Kidney capillary endothelial cell (primary cell): ENCODE results near the gene FUT7.
"Not testable (repeated sequence)": the region's sequence is repeated elsewhere in the genome, so short reads cannot be mapped to it uniquely, and the experiment has no call there.

Source experiments
- DNase-seq: peaks from one replicate; pipeline ENCODE4 v3.0.0-alpha.2; 2018; ENCODE audit warnings: low spot score

The FUT7 gene

DNA sequence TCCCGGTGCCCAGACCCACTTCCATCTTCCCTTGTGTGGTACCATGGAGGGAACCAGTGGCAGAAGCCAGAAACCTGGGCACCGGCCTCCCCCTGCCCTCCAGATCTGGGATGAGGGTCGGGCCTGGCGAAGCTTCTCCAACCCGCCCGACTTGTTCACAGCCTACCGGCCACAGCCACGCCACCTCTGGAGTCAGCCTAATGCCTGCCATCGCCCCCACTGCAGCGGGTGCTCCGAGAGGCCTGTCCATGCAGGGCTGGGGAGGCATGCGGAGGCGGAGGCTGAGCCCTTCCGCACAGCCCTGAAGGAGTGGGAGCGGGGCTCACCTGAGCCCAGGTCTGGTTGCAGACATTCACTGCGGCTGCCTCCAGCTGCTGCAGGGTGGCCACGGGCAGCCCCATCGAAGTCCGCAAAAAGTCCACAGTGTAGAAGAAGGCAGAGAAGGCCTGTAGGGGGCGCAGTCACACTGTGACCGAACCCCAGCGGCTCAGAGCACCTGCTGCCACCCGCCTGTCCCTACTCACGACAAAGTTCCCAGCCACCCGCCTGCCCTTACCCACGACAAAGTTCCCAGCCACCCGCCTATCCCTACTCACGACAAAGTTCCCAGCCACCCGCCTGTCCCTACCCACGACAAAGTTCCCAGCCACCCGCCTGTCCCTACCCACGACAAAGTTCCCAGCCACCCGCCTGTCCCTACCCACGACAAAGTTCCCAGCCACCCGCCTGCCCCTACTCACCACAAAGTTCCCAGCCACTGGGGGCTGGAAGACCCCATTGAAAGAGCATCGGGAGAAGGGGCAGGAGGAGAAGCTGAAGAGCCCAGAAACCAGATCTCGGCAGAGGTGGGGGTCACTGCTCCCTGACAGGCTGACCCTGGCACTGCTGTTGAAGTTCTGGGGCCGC lies 17.9 kb upstream of the FUT7 start:
- DNase-seq = no peak

DNA sequence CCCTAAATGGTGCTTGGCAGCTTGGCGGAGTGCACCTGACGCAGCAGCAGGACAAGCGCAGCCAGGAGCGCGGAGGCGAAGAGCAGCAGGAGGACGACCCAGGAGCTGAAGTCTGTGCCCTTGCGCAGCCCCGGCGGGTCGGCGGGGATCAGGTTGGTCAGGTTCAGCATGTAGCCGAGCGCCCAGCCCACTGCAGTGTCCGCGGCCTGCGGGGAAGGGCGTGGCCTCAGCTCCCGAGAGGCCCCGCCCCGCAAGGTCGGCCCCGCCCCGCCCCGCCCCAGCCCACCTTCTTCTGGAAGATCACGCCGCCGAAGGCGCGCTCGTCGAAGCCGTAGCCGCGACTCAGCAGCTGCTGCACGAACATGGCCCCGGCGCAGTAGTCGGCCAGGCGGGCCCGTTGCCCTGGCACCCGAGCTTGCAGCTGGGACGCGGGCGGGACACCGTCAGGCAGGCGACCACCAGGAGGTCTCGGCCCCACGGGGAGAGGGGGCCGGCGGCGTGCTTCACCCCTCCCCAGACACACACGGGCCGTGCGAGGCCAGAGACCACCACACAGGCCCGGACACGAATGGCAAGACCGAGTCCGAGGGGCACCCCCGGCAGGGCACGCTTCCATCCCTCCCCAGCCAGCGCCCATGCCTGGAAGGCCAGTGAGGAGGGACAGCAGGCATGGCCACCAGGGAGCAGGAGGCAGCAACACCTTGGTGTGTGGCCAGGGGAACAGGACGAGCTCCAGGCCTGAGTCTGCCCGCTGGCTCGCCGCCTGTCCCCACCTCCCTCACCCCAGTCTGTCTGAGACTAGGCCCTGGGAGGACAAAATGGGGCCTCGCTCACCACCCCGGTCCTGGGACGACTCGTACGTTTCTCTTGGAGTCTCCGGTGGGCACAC lies 17.0 kb upstream of the FUT7 start:
- DNase-seq = no peak

DNA sequence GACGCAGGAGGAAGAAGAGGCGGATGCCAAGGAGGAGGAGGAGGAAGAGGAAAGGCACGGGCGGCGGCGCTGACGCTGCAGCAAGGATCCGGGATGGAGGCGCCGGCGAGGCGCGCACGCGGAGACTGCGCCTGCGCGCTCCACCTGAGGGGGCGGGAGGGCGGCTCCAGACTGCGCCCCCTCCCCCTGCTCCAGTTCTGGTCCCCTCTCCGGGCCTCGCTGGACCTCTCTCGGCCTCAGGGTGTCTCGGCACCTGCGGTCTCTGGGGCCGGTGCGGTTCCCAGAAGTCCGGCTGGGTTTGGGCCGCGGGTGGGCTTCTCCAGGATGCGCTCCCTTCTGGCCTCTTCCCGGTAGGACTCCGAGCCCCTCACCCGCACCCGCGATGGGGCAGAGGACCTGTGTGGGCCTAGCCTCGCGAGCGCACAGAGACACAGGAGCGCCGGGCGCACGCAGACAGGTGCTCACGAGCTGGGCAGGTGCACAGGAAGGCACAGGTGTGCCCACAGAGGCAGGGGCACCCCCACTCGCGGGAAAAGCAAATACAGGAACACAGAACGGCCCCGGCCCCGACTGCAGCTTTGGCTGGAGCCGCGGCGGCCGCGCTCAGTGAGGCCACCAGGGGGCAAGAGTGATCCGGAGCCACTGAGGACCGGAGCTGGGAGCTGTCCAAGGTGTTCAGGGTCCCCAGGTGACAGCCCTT lies 14.3 kb upstream of the FUT7 start, which contains the start of gene NPDC1:
NPDC1 (minus strand) TSS at position 90 of the 700 bp plus-strand sequence. CDS start 188 bp downstream, outside the sequence.
- DNase-seq = peak; percentile 84

DNA sequence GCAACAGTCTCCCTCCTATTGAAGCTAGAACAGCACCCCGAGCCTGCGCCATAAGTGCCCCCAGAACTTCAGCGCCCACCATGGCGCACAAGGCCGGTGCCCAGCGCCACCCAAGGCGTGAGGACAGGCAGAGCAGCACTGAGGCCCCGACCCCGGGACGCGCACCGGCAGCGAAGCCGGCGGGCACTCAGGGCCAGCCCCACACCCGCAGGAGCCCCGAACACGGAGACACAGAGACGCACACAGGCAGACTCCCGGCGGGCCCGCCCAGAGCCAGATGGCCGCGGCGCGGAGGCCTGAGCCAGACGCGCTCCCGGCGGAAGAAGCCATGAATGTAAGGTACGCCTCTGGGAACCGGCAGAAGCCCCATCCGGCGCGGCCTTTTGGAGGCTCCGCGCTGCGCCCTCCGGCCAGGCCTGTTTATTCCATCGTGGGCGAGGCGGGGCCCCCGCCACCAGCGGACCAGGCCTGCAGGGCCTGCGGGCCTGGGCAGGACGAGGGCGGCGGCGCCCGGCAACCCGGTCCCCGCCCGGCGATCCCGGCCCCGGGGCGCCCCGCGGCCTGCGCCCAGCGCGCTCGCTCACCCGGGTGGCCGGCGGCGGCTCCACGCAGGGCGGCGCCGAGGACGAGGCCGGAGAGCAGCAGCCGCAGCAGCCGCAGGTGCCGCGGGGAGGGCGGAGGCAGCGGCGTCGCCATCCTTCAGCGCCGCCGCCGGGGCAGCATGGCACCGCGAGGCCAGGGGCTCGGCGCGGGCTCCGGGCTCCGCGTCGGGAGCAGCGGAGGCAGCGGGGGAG lies 13.6 kb upstream of the FUT7 start:
- DNase-seq = no peak

DNA sequence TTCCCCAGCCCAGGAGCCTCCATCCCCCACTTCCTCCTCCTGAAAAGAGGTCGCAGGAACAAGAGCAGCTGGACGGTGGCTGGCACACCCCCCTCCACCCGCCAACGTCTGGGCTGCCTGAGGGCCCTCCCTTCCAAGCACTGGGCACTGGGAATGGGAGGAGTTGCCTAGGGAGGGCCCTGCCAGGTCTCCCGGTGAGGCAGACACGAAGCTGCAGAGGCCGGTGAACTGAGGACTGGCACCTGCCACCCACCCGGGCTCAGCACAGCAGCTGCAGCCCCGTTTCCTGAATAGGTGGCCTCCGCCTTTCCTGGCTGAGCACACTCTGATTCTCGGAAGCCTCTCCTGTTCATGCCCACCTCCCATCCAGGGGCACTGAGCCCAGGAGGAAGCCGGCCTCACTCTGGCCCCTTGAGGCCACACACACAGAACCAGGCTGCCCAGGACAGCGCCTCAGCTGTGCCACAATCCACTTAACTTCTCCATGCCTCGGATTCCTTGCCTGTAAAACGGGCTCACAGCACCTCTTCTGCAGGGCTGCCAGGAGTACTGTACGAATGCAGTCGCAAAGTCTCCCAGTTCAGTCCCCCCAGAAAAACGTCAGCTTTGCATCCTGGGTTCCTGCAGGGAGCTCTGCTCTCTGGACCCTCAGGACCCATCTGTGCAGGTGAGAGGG lies 12.8 kb upstream of the FUT7 start:
- DNase-seq = no peak

DNA sequence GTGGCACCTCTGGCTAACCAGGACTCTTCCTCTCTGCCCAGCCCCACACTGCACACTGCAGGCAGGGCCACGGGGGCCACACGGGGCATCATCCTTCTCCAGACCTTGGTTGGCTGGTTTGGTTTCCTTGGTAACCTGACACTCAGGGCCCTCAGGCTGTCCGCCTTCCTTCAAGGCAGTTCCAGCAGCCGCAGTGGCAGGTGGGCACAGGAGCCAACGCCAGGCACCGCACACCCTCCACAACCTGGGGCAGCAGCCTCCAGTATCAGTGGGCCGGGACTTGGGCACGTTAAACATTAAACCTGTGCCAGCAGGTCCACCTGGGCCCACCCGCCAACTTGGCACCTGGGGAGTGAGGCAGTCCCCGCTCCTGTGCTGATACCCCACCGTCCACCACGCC lies 12.1 kb upstream of the FUT7 start:
- no peak for DNase-seq

DNA sequence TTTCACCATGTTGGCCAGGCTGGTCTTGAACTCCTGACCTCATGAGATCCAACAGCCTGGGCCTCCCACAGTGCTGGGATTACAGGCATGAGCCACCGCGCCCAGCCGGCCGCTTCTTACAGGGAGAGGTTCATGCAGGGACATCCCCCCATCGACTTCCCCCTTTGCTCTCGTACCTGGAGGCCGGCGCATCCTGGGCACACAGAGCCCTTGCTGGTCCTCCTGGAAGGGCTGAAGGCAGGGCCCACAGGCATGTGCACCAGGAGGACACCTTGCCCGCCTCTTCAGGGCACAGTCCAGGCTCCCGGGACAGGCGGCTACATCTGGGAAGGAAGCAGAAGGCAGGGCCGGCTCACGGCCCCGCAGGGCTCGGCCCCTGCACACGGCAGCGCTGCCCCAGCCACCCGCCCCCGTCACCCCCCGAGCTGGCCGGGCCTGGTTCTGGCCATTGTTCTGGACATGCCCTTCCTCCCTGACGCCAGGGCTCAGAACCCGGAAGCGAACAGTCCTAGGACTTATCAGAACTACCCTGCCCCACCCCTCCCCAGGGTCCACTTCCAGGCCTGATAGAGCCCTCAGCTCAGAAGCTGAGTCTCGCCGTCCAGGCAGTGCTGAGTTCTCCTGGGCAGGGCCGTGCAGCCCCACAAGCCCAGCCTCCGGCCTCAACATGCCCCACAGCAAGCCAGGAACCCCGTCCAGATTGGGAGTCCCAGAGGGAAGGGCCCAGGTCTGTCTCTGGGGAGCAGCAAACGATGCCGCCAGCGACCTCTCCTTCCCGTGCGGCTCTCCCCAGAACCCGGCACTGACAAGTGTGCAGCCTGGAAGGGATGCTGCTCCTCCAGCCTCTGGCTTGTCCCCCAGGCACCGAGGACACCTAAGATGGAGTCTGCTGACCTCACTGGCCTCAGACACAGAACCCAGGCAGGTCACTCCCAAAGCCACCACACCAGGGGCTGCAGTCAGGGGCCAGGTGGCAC lies 11.2 kb upstream of the FUT7 start:
- DNase-seq = no peak

DNA sequence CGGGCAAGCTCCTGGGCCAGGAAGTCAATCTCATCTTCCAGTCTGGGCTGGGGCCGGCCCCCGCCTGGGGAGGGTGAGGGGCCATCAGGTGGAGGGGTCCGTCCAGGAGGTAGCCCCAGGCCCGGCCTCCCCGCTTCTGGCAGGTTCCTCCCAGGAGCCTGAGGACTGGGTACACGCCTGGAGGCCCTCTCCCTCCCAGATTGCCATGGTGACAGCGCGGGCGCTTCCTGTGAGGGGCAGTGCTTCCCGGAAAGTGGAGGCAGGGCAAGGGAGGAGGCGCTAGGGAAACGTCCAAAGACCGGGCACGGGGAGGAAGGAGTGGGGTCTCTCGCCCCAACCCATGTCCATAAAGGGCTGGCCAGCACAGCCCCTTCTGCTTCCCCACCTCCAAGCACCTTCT lies 9.2 kb upstream of the FUT7 start:
- DNase-seq = peak; percentile 60

DNA sequence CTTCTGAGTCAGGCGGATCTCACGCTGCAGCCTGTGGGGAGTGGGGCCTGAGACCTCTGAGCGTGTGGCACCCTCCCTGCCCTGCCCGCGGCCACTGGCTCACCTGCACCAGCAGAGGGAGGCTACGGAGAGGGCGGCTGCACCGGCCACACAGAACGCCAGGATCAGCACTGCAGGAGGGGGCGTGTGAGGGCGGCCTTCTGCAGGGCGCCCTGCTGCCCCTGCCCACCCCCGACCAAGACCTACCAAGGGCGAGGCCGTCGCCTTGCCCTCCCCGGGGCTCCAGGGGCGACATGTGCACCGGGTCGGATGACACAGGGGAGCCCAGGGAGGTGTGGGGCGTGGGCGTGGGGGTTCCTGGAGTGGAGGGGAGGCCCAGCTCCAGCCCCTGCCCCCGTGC lies 8.7 kb upstream of the FUT7 start:
- DNase-seq = no peak

DNA sequence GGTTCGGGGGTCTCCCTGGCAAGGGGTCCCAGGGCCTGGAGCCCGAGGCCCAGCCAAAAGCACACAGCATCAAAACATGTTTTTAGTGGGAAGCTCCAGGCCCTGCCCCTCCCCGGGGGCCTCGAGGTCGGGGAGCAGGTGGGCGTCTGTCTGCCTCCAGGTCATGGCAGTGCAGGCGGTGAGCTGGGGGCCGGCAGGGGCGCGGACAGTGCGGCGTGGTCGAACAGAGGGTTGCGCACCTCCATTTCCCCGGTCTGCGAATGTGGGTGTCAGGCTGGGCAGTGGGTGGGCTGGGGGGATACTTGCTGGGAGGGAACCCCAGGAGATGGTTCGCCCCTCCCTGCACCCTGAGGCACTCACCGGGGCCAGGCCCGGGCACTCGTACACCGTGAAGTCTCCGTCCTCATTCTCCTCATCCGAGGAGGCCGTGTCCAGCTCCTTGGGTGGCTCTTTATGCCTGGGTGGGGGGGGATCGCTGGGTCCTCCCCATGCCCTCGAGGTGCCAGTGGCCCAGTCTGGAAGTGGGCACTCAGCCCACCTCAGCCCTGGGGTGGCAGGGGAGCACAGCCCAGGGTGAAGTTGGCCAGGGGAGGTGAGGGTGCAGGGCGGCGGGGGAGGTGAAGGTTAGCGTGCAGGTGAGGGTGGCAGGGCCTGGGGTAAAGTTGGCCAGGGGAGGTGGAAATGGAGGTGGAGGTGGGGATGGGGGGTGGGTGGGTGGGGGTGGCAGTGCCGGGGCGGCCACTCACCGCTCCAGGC lies 7.9 kb upstream of the FUT7 start:
- no peak for DNase-seq

DNA sequence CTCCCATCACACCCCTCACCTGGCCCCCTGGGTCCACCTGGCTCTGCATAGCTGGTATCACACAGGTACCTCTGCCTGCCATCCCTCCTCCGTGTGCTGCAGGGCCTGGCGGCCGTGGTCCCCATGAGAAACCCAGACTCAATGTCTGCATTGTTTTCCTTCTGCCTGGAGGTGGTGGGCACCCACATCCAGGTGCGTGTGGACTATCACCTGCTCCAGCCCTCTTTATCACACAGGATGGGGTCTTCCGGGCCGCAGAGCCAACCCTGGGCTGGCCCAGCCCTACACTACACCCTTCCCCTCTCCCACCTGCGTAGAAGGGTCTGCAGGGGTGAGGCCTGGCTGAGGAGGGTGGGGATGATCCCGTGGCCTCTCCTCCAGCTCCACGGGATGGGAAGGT lies 7.0 kb upstream of the FUT7 start:
- DNase-seq = no peak

DNA sequence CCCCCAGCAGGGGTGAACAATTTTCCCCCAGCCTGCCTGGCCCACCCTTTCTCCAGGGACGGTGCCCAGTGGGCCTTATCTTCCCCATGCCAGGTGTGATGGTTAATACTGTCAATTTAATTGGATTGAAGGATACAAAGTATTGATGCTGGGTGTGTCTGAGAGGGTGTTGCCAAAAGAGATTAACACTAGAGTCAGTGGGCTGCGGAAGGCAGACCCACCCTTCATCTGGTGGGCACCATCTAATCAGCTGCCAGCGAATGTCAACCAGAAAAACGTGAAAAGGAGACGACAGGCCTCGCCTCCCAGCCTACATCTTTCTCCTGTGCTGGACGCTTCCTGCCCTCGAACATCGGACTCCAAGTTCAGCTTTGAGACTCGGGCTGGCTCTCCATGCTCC lies 5.6 kb upstream of the FUT7 start:
- no peak for DNase-seq

DNA sequence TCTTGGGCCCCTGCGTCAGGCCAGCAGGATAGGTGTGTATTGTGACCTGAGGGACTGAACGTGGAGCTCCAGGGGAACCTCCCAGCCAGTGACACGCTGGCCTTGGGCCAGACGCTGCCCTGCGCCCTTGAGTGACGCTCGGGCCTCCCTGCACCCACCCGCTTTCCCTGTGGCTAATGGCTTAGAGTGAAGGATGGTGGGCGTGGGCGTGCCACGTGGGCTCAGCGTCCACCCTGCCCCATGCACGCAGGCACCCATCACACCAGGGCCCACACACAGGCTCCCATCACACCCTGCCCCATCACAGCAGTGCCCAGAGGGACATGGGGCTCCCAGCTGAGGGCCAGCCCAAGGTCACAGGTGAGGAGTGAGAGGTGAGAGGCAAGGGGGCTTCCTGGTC lies 5.1 kb upstream of the FUT7 start:
- DNase-seq = no peak

DNA sequence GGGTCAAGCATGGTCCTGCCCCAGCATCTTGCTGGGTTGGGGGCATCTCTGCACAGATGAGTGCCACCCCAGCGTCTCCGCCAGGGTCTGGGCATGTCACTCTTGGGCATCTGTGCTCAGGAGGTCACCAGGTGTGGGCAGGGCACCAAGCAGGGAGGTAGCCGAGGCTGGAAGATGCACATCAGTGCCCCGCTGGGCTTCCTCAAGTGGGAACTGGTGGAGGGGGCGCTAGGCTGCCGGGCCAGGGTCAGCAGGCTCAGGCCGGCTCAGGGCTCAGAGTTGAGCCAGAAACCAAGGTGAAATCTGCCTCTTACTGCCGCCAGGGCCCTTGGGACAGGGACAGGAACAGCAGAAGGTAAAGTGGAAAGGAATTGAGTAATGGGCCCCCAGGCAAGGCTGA lies 4.0 kb upstream of the FUT7 start:
- no peak for DNase-seq

DNA sequence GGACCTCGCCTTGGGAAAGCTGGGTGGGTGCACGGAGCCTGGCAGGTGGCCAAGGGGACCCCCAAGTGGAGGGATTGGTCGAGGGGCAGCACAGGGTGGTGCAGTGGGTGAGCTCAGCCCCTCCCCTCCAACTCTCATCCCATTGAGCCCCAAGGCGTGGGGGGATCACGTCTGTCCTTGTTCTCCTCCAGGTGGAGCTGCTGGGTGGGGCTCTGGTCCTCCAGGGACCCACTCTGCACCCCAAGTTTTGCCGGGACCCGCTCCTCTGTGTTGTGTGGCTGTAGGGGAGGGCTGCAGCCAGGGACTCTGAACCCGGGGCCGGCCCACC lies 3.6 kb upstream of the FUT7 start:
- DNase-seq = no peak

DNA sequence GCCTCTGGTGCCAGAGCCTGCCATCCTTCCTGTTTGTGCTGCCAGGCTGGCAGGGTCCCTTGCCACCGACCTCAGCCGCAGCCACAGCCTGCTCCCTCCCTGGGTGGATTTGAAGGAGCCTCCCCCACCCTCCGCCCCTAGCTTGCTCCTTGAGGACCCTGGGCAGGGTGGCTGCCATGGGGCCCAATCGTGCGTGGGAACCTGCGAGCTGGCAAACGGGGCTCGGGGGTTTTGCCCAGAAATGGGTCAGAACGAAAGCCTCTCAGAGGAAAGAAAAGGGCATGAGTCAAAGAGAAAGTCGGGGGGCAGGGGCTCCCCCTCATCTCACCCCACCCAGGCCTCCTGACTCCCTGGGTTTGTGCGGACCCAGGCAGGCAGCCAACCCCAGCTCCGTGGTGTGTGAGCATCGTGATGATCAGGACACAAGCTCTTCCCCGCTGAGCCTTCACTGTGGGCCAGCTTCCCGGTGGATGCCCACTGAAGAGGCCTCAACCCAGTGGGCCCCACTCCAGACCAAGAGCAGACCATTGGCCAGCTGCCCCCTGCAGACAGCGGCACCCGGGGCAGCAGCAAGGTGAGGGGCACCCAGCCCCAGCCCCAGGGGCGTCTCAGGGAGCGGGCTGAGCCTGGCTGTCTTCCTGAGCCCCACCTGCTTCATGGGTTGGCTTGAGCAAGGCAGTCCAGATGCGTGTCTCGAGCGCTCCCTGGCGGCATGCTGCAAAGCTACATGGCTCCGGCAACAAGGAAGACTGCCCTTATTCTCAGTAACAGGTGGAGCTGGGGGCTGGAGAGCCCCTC lies 3.0 kb upstream of the FUT7 start:
- peak; percentile 64 for DNase-seq

DNA sequence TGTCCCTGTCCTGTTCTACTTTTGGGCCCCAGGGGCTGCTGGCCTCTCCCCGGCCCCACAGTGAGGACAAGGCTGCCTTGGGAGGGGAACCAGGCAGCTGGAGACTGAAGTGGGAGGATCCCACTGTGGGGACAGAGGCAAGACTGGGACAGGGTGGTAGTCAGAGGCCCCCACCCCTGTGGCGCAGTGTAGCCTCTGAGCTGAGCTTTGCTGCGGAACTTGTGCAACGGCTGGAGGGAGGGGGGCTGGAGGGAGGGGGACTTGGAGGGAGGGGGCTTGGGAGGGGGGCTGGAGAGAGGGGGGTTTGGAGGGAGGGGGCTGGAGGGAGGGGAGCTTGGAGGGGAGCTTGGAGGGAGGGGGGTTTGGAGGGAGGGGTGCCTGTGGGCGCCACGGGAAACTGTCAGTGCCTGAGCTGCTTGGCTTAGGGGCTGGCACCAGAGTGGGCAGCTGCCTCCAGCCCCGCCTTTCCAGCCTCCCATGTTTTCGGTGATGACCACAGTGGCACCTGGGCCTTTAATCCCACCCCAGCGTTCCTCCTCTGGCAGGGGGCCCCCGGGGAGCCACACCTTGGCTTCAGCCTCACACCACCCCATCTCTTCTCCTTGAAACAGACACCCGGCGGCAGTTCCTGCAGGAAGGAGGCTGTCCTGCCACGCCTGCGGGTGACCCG lies 2.3 kb upstream of the FUT7 start:
- no peak for DNase-seq

DNA sequence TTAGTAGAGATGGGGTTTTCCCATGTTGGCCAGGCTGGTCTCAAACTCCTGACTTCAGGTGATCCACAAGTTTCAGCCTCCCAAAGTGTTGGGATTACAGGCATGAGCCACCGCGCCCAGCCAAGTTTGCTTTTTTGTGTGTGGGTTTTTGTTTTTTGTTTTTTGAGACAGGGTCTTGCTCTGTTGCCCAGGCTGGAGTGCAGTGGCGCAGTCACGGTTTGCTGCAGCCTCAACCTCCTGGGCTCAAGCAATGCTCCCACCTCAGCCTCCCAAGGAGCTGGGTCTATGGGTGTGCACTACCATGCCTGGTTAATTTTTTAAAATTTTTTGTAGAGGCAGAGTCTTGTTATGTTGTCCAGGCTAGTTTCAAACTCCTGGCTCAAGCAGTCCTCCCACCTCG lies 1.6 kb upstream of the FUT7 start:
- DNase-seq = not testable (repeated sequence)
